H1 (cell line): ENCODE results near the gene ITGA6. TPM values are rescaled to one million over a fixed set of nuclear protein-coding genes. Genes with fewer than 3 reads are reported as not detected.

Experiments used
- CTCF ChIA-PET: fragments of 300-600 bp; sonication (Branson Sonifier 250); formaldehyde crosslinking; loops from one replicate; lab custom pipeline; 2021; ENCODE audit not compliant: partially characterized antibody; lab: Charles Lee
- POLR2A ChIA-PET: fragments of 300-600 bp; sonication (Branson Sonifier 250); formaldehyde crosslinking; loops from one replicate; lab custom pipeline; 2021; ENCODE audit warnings: inconsistent platforms; ENCODE audit not compliant: partially characterized antibody; lab: Charles Lee
- DNase-seq, 2 experiments: peaks; one replicate each; pipeline versions ENCODE4 v3.0.0 to v3.0.0-alpha.2; 2010 to 2022; ENCODE audit warnings: low spot score in 2 of 2, low read depth in 1 of 2, mixed read lengths in 1 of 2
- FAIRE-seq: peaks from 2 replicates; lab custom pipeline; 2011; peaks lifted over from hg19 to GRCh38; lab: Jason Lieb, UNC
- H2AFZ ChIP-seq: 2 replicates; pipeline ENCODE4 v1.8.1; 2012; ENCODE audit warnings: low read length, inconsistent platforms
- H2AK5ac ChIP-seq: 2 replicates; pipeline ENCODE4 v1.6.1; 2013; ENCODE audit warnings: low read depth, low read length
- H2BK120ac ChIP-seq: replicated peaks from 2 replicates; pipeline ENCODE3; 2013; ENCODE audit warnings: low read depth, low read length, inconsistent platforms
- H2BK12ac ChIP-seq: 2 replicates; pipeline ENCODE4 v1.6.1; 2013; ENCODE audit warnings: low read depth, low read length
- H2BK15ac ChIP-seq: 2 replicates; pipeline ENCODE4 v1.6.1; 2013; ENCODE audit warnings: low read length
- H2BK20ac ChIP-seq: 2 replicates; pipeline ENCODE4 v1.6.1; 2013; ENCODE audit warnings: low read length
- H2BK5ac ChIP-seq: 2 replicates; pipeline ENCODE4 v1.6.1; 2013; ENCODE audit warnings: low read depth, low read length
- H3K14ac ChIP-seq: 2 replicates; pipeline ENCODE4 v1.6.1; 2013; ENCODE audit warnings: inconsistent platforms; ENCODE audit not compliant: insufficient read length
- H3K18ac ChIP-seq: 2 replicates; pipeline ENCODE4 v1.6.1; 2013; ENCODE audit warnings: low read length; ENCODE audit errors: extremely low read depth
- H3K23ac ChIP-seq: 2 replicates; pipeline ENCODE4 v1.6.1; 2013; ENCODE audit warnings: inconsistent platforms; ENCODE audit not compliant: insufficient read length
- H3K23me2 ChIP-seq: 2 replicates; pipeline ENCODE4 v1.6.1; 2013; ENCODE audit warnings: low read depth, low read length
- H3K27ac ChIP-seq: 2 replicates; pipeline ENCODE4 v1.6.1; 2011; ENCODE audit warnings: low read depth, low read length, inconsistent platforms
- H3K27me3 ChIP-seq, 4 experiments: replicated peaks in 1 of 4; 1 replicate in 1 of 4; 2 replicates in 3 of 4; pipeline versions ENCODE4 v1.6.1 to v1.8.1; 2011 to 2013; ENCODE audit warnings: low read length in 3 of 4, mild to moderate bottlenecking in 3 of 4, inconsistent platforms in 2 of 4, mixed read lengths in 2 of 4, moderate library complexity in 1 of 4; ENCODE audit not compliant: control insufficient read depth in 3 of 4, insufficient read depth in 3 of 4; ENCODE audit errors: extremely low read depth in 1 of 4
- H3K36me3 ChIP-seq, 4 experiments: 2 replicates each; pipeline versions ENCODE4 v1.6.1 to v1.8.1; 2011 to 2013; ENCODE audit warnings: mild to moderate bottlenecking in 4 of 4, low read length in 3 of 4, moderate library complexity in 2 of 4, control low read depth in 1 of 4, inconsistent platforms in 1 of 4; ENCODE audit not compliant: insufficient read depth in 4 of 4, control insufficient read depth in 2 of 4
- H3K4ac ChIP-seq: replicated peaks from 2 replicates; pipeline ENCODE3; 2013; ENCODE audit warnings: low read length, low read depth, mixed read lengths, inconsistent platforms; ENCODE audit not compliant: insufficient read length
- H3K4me1 ChIP-seq, 4 experiments: replicated peaks in 1 of 4; 1 replicate in 1 of 4; 2 replicates in 3 of 4; pipeline versions ENCODE4 v1.6.1 to v1.8.1; 2011 to 2013; ENCODE audit warnings: low read length in 3 of 4, inconsistent platforms in 2 of 4, mixed read lengths in 1 of 4; ENCODE audit not compliant: insufficient read depth in 4 of 4, control insufficient read depth in 3 of 4
- H3K4me2 ChIP-seq, 2 experiments: 2 replicates each; pipeline versions ENCODE4 v1.6.1 to v1.8.1; 2011 to 2013; ENCODE audit warnings: low read depth in 2 of 2, low read length in 2 of 2, control low read depth in 1 of 2, inconsistent platforms in 1 of 2, mild to moderate bottlenecking in 1 of 2; ENCODE audit not compliant: insufficient read depth in 1 of 2
- H3K4me3 ChIP-seq, 4 experiments: fragments of 200-600, 300-600 bp in 1 of 4; sonication (generic), shearing (Covaris generic), sonication (Bioruptor Twin) in 1 of 4; 2 replicates each; pipeline versions ENCODE4 v1.5.1 to v1.8.1; 2011 to 2016; ENCODE audit warnings: low read length in 4 of 4, low read depth in 3 of 4, control low read depth in 2 of 4, inconsistent platforms in 2 of 4, mild to moderate bottlenecking in 2 of 4, mixed read lengths in 1 of 4, moderate library complexity in 1 of 4; ENCODE audit not compliant: insufficient read depth in 2 of 4; ENCODE audit errors: extremely low read depth in 1 of 4
- H3K56ac ChIP-seq: replicated peaks from 2 replicates; pipeline ENCODE3; 2013; ENCODE audit warnings: low read depth, mild to moderate bottlenecking, mixed read lengths, low read length, inconsistent platforms; ENCODE audit not compliant: insufficient read length
- H3K79me1 ChIP-seq: 2 replicates; pipeline ENCODE4 v1.6.1; 2013; ENCODE audit warnings: low read depth, low read length, control low read depth
- H3K79me2 ChIP-seq, 2 experiments: 2 replicates each; pipeline versions ENCODE4 v1.6.1 to v1.8.1; 2012 to 2013; ENCODE audit warnings: low read length in 2 of 2, mild to moderate bottlenecking in 2 of 2, inconsistent platforms in 1 of 2; ENCODE audit not compliant: insufficient read depth in 2 of 2, control insufficient read depth in 1 of 2
- H3K9ac ChIP-seq, 4 experiments: replicated peaks in 1 of 4; 1 replicate in 1 of 4; 2 replicates in 3 of 4; pipeline versions ENCODE4 v1.6.1 to v1.8.1; 2011 to 2013; ENCODE audit warnings: low read depth in 3 of 4, low read length in 3 of 4, control low read depth in 2 of 4, mild to moderate bottlenecking in 2 of 4, moderate library complexity in 2 of 4, inconsistent platforms in 1 of 4; ENCODE audit errors: extremely low read depth in 1 of 4
- H3K9me3 ChIP-seq, 2 experiments: 2 replicates each; pipeline versions ENCODE4 v1.6.1 to v1.8.1; 2012 to 2013; ENCODE audit warnings: mild to moderate bottlenecking in 2 of 2, moderate library complexity in 2 of 2, control low read depth in 1 of 2, inconsistent platforms in 1 of 2, low read depth in 1 of 2, low read length in 1 of 2, mixed read lengths in 1 of 2; ENCODE audit not compliant: insufficient read depth in 2 of 2
- H4K20me1 ChIP-seq, 2 experiments: replicated peaks in 1 of 2; 2 replicates each; pipeline versions ENCODE3 to v1.8.1; 2011 to 2013; ENCODE audit warnings: inconsistent platforms in 2 of 2, low read length in 2 of 2, mild to moderate bottlenecking in 1 of 2; ENCODE audit not compliant: insufficient read depth in 2 of 2, control insufficient read depth in 1 of 2
- H4K5ac ChIP-seq: 2 replicates; pipeline ENCODE4 v1.6.1; 2013; ENCODE audit warnings: low read length, low read depth, mixed read lengths, inconsistent platforms; ENCODE audit not compliant: insufficient read length
- H4K8ac ChIP-seq: 2 replicates; pipeline ENCODE4 v1.8.0; 2013; ENCODE audit warnings: mild to moderate bottlenecking, moderate library complexity, low read length, inconsistent platforms; ENCODE audit not compliant: insufficient read depth; ENCODE audit errors: extremely low read depth
- H4K91ac ChIP-seq: replicated peaks from 2 replicates; pipeline ENCODE3; 2013; ENCODE audit warnings: low read length, mixed read lengths, inconsistent platforms; ENCODE audit not compliant: insufficient read length
- BCL11A ChIP-seq, 2 experiments: IDR thresholded peaks; one replicate each; pipeline ENCODE4 v1.6.1; 2011; ENCODE audit warnings: low read depth in 2 of 2, low read length in 2 of 2, mild to moderate bottlenecking in 2 of 2
- E2F6 ChIP-seq: IDR thresholded peaks from 2 replicates; pipeline ENCODE4 v1.6.1; 2012; ENCODE audit warnings: inconsistent platforms
- POLR2AphosphoS5 ChIP-seq: IDR thresholded peaks from 2 replicates; pipeline ENCODE4 v1.6.1; 2011; ENCODE audit warnings: low read depth, low read length
- SIN3A ChIP-seq, 2 experiments: IDR thresholded peaks in 1 of 2; conservative IDR thresholded peaks in 1 of 2; 2 replicates each; pipeline ENCODE4 v1.6.1; 2011 to 2012; ENCODE audit warnings: low read length in 2 of 2, improper control_type of control experiment in 1 of 2, low read depth in 1 of 2, mild to moderate bottlenecking in 1 of 2
- SP2 ChIP-seq: IDR thresholded peaks from 2 replicates; pipeline ENCODE4 v1.6.1; 2012; ENCODE audit warnings: mild to moderate bottlenecking, low read length, inconsistent platforms
- TCF12 ChIP-seq: IDR thresholded peaks from 2 replicates; pipeline ENCODE4 v1.6.1; 2011; ENCODE audit warnings: low read depth, mild to moderate bottlenecking, low read length
- YY1 ChIP-seq: IDR thresholded peaks from 2 replicates; pipeline ENCODE4 v1.6.1; 2011; ENCODE audit warnings: low read depth, mild to moderate bottlenecking, low read length
- ZNF274 ChIP-seq: IDR thresholded peaks from 2 replicates; pipeline ENCODE4 v1.7.0; 2012; ENCODE audit warnings: low read length, borderline replicate concordance; ENCODE audit errors: extremely low read depth
- WGBS, 2 experiments: shearing (Covaris generic) in 1 of 2; methylation state at CpG; one replicate each; pipeline versions ENCODE4 v1.1.6 to v1.1.7; 2013 to 2015; ENCODE audit warnings: low lambda C conversion rate in 2 of 2, mixed read lengths in 2 of 2, inconsistent platforms in 1 of 2, low coverage in 1 of 2, missing lambda C conversion rate in 1 of 2; ENCODE audit not compliant: insufficient replicate concordance in 2 of 2, insufficient coverage in 1 of 2, insufficient read length in 1 of 2; ENCODE audit errors: extremely low coverage in 1 of 2, missing lambda C conversion rate in 1 of 2; 5-methylcytosine and 5-hydroxymethylcytosine counted together
- polyA plus RNA-seq, 7 experiments: library from polyadenylated mRNA; depleted of rRNA in 3 of 7; stranded (reverse) in 5 of 7; unstranded in 2 of 7; fragments of >200 nt in 5 of 7; fragments of 200-250 nt in 2 of 7; gene quantifications; 1 replicate in 5 of 7; 2 replicates in 1 of 7; 4 replicates in 1 of 7; pipeline versions ENCODE4 v1.2.1 to v1.2.3, GENCODE V29; 2011 to 2013; ENCODE audit warnings: missing spikeins in 2 of 7, mixed read lengths in 2 of 7
- total RNA-seq: library from RNA; stranded (reverse); fragmentation: NEBNext Ultra II Directional; extraction: Animal tissue kit (Norgen Biotek cat#: 25700); gene quantifications from 2 replicates; pipeline ENCODE4 v1.2.1, GENCODE V29; 2021
- TF ChIP-seq, protein P1 (sequence below): IDR thresholded peaks from 2 replicates; pipeline ENCODE4 v1.6.1; 2012; ENCODE audit warnings: inconsistent platforms

The ITGA6 gene
- total and polyA plus RNA-seq, 2 of the 8 experiments (the other 6 are each of a cell fraction or from before 2014, with no cell fraction given): 26.9 to 118 TPM

GRCh38 chr2:172462373-172462848 lies 35.0 kb downstream of the ITGA6 start:
- H2BK120ac ChIP-seq: no peak overlapping the region
- H3K79me2 ChIP-seq: peaks cover 0 to 82% of the 10 kb centered on the region in 2 experiments; a peak in 2 of 4 replicates
- H2BK15ac ChIP-seq: 0 out of 2 replicates have a peak overlapping the region, but pooled peaks have one; percentile 34
- no peak overlapping the region for H3K14ac ChIP-seq
- TF ChIP-seq E2F6 (peak; percentile 65; the same call in 1 of the 2 replicates), SP2 (no peak), BCL11A (IDR thresholded peaks at IDR 0.05; ENCODE audit: low read depth in 2 of 2, low read length in 2 of 2) (no peak), YY1 (no peak), SIN3A (conservative IDR thresholded peaks at IDR 0.05 in 1 of 2, IDR thresholded peaks at IDR 0.05 in 1 of 2; ENCODE audit: low read depth in 1 of 2, low read length in 2 of 2) (peak in 1 of 2 experiments; percentile 61; a peak in 1 of 4 replicates), TCF12 (no peak), ZNF274 (no peak), POLR2AphosphoS5 (no peak)
- TF ChIP-seq, protein P1, sequence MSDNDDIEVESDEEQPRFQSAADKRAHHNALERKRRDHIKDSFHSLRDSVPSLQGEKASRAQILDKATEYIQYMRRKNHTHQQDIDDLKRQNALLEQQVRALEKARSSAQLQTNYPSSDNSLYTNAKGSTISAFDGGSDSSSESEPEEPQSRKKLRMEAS: peak; percentile 55; the same call in 1 of the 2 replicates
- no peak overlapping the region for H3K9ac ChIP-seq
- no peak overlapping the region for H3K4ac ChIP-seq
- CTCF ChIA-PET: interaction anchor here (0.5 to 32.4 kb wide), 74 partner anchors 10 to 763 kb away, joined by 3 to 634 read pairs (median 6); partner anchors contain the start of gene ITGA6
- H3K27me3 ChIP-seq: no peaks in the 10 kb centered on the region
- no peak overlapping the region; the same call in 1 of the 2 replicates for H3K18ac ChIP-seq
- no peak overlapping the region for H2BK20ac ChIP-seq
- H4K8ac ChIP-seq: no peak overlapping the region
- peak overlapping the region; percentile 1 for H4K5ac ChIP-seq
- FAIRE-seq (no peak), DNase-seq (no peak)
- no peak overlapping the region for H3K27ac ChIP-seq
- 63% methylated on average over 11 of the region's 11 CpGs; no CpG with 5 or more reads in 1 of the 2 experiments for WGBS, 2 experiments
- H3K23ac ChIP-seq: no peak overlapping the region
- 0 out of 2 replicates have a peak overlapping the region, but pooled peaks have one; percentile 35 for H2BK5ac ChIP-seq
- no peak overlapping the region for H2AK5ac ChIP-seq
- H4K20me1 ChIP-seq: peaks cover 4 to 13% of the 10 kb centered on the region in 2 experiments
- H3K36me3 ChIP-seq: peaks cover 0 to 11% (median 6%) of the 10 kb centered on the region in 4 experiments; a peak in 4 of 8 replicates
- H3K56ac ChIP-seq: no peak overlapping the region
- POLR2A ChIA-PET: interaction anchor here (0.6 to 3.1 kb wide), 12 partner anchors 10 to 301 kb away, joined by 3 to 15 read pairs (median 4); no protein-coding TSS in a partner anchor
- H3K79me1 ChIP-seq: peaks cover 7% of the 10 kb centered on the region
- no peak overlapping the region for H3K4me3 ChIP-seq
- no peaks in the 10 kb centered on the region for H3K9me3 ChIP-seq
- no peak overlapping the region for H4K91ac ChIP-seq
- H3K4me1 ChIP-seq: peaks cover 11 to 28% (median 15%) of the 10 kb centered on the region in 4 experiments; a peak in 6 of 7 replicates
- no peak overlapping the region for H2AFZ ChIP-seq
- H3K23me2 ChIP-seq: no peaks in the 10 kb centered on the region
- peak overlapping the region; percentile 55; the same call in 1 of the 2 replicates for H2BK12ac ChIP-seq
- H3K4me2 ChIP-seq: no peak overlapping the region
